GM13977 (cell line): ENCODE data around the gene CFAP46.

Experiments used
- DNase-seq: peaks from one replicate; pipeline ENCODE4 v3.0.0; 2012; ENCODE audit warnings: low spot score
- in situ Hi-C: fragments of 300-500 bp; cut with MboI; formaldehyde crosslinking; loops from one replicate; pipeline ENCODE4 v1.12.0; 2022; ENCODE audit warnings: low sequenced_read_pairs, low pct_unique_long_range_greater_than_20kb, mixed read lengths, inconsistent platforms; ENCODE audit not compliant: unreplicated experiment
- TF ChIP-seq, protein P1 (sequence below): IDR thresholded peaks from 2 replicates; pipeline ENCODE4 v1.5.1; 2012; ENCODE audit warnings: mild to moderate bottlenecking, control low read depth; ENCODE audit not compliant: insufficient read depth; ENCODE audit errors: extremely low read depth, missing control alignments

The CFAP46 gene

DNA sequence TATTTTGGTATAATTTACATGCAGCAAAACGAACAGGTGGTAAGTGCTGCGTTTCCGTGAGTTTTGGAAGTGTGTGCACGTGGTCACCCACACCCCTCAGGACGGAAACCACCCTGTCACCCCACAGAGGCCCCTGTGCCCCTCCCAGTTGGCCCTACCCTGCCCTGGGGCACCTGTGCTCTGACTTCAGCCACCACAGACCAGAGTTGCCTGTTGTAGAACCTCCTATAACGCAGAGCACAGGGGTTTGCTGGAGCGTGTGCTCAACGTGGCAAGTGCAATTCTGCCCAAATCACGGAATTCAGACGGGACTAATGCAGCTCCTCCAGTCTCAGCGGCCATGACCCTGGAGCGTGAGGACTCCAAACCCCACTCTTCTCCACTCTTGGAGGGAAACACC is 9.6 kb upstream of the CFAP46 start:
- in situ Hi-C loops, result no loop called here
- no peak for DNase-seq
- TF ChIP-seq, protein P1, sequence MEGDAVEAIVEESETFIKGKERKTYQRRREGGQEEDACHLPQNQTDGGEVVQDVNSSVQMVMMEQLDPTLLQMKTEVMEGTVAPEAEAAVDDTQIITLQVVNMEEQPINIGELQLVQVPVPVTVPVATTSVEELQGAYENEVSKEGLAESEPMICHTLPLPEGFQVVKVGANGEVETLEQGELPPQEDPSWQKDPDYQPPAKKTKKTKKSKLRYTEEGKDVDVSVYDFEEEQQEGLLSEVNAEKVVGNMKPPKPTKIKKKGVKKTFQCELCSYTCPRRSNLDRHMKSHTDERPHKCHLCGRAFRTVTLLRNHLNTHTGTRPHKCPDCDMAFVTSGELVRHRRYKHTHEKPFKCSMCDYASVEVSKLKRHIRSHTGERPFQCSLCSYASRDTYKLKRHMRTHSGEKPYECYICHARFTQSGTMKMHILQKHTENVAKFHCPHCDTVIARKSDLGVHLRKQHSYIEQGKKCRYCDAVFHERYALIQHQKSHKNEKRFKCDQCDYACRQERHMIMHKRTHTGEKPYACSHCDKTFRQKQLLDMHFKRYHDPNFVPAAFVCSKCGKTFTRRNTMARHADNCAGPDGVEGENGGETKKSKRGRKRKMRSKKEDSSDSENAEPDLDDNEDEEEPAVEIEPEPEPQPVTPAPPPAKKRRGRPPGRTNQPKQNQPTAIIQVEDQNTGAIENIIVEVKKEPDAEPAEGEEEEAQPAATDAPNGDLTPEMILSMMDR, result no peak

DNA sequence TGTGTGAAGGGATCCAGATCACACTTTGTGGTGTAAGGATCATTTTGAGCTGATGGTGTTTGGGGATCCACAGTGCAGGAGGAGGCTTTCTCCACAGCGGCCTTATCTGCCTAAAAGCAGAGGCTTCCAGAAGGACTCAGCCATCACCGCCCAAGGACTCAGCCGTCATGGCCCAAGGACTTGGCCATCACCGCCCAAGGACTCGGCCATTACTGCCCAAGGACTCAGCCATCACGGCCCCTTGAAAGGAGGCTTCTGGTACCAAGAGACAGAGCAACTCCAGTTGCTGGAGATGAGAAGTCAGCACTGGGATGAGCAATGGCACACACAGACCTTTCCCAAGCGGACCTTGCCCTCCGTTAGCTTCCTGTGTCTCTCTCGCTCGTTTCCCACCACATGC is 6.0 kb upstream of the CFAP46 start:
- in situ Hi-C loops, result no loop called here
- no peak for DNase-seq
- TF ChIP-seq, protein P1, result no peak

DNA sequence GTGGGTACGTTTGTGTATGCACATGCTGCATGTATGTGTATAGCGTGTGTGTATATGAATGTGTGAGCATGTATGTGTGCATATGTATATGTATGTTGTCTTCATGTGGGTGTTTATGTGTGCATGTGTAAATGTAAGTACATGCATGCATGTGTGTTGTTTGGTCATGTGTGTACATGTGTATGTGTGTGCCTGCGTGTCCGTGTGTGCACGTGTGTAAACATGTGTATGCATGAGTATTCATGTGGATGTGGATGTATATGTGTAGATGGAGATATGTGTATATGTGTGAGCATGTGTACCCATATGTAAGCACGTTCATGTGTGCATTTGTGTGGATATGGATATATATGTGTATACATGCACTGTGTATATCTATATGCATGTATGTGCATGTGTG is 5.5 kb upstream of the CFAP46 start:
- TF ChIP-seq, protein P1, result no peak
- in situ Hi-C loops, result no loop called here
- DNase-seq, result no peak

DNA sequence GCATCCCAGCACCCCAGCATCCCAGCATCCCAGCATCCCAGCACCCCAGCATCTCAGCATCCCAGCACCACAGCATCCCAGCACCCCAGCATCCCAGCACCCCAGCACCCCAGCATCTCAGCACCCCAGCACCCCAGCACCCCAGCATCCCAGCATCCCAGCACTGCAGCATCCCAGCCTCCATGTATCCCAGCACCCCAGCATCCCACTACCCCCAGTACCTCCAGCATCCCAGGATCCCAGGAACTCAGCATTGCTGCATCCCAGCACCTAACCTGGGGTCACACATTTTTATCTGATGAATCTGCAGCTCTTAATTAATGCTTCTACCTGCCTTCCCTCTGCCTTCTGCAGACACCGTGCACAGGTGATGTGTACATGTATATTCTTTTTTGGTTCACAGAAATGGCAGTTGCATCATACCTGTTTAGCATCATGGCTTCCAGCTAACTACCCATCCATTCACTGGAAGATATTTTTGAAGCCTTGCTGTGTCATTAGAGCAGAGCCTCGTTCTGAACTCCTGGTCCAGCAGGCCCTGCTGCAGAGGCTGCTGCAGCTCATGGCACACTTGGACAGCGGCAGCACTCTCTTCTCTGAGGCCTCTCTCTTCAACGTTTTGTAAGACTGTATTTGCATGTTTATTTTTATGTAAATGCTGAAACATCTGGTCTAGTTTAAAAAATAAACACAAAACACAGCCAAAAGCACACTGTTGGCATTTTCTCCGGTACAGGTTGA is 4.6 kb upstream of the CFAP46 start:
- TF ChIP-seq, protein P1, result no peak
- in situ Hi-C loops, result no loop called here
- no peak for DNase-seq

DNA sequence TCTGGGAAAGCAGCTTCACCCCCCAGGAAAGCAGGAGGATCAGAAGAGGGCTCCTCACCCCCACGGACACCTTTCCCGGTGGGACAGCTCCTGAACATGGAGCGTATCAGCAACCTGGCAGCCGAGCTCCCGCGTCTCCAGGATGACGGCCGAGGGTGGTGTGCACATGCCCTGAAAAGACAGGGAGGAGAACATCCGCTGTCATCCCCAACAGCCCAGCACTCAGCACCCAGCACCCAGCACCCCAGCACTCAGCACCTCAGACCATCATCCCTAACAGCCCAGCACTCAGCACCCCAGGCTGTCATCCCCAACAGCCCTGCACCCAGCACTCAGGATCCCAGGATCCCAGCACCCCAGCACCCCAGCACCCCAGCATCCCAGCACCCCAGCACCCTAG is 3.9 kb upstream of the CFAP46 start:
- TF ChIP-seq, protein P1, result no peak
- in situ Hi-C loops, result no loop called here
- DNase-seq, result no peak

DNA sequence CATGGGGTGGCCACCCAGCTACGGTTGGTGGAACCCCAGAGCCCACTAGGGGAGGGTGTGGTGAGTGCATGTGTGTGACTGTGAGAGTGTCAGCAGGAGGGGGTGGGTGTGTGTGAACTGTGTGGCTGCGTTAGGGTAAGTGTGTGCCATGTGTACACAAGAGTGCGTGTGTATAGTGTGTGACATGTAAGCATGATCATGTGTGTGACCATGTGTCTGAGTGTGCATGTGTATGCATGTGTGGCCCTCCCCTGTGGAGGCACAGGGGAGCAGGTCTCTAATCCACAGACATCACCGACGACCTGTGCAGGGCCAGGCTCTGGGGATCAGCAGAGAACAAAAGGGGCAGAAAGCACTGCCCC is 3.5 kb upstream of the CFAP46 start:
- DNase-seq, result no peak
- TF ChIP-seq, protein P1, result no peak
- in situ Hi-C loops, result no loop called here
